GM06990 (cell line): Measurements from ENCODE around the gene S100PBP.
A peak's percentile ranks its signal among the peaks of the same experiment; 100 is the strongest.

Source experiments
- DNase-seq: peaks from one replicate; pipeline ENCODE4 v3.0.0-alpha.2; 2011; ENCODE audit not compliant: insufficient read length; ENCODE audit errors: extremely low read depth
- H3K27me3 ChIP-seq: replicated peaks from 2 replicates; pipeline ENCODE4 v1.6.0; 2011; ENCODE audit warnings: low read length; ENCODE audit not compliant: control insufficient read depth, insufficient read depth
- H3K36me3 ChIP-seq: 2 replicates; pipeline ENCODE4 v1.5.1; 2011; ENCODE audit warnings: low read length; ENCODE audit not compliant: control insufficient read depth, insufficient read depth
- H3K4me3 ChIP-seq: replicated peaks from 2 replicates; pipeline ENCODE4 v1.5.1; 2011; ENCODE audit warnings: low read depth, mild to moderate bottlenecking, control low read depth, low read length
- CTCF ChIP-seq: IDR thresholded peaks from 2 replicates; pipeline ENCODE4 v1.5.1; 2011; ENCODE audit warnings: low read length, control low read depth, mild to moderate bottlenecking, inconsistent platforms; ENCODE audit not compliant: insufficient read depth, poor library complexity, severe bottlenecking

Gene S100PBP

GRCh38 chr1:32813941-32814739 is 3.3 kb upstream of the S100PBP start:
- DNase-seq: no peak
- Histone ChIP-seq H3K27me3 (no peaks in the 10 kb centered on the region), H3K4me3 (no peak overlapping the region), H3K36me3 (peaks cover 6% of the 10 kb centered on the region)
- TF ChIP-seq CTCF: no peak

GRCh38 chr1:32816676-32817158 is 736 bp upstream of the S100PBP start:
- no peak for DNase-seq
- no peaks in the 10 kb centered on the region; the same call in none of the 2 replicates for H3K36me3 ChIP-seq

GRCh38 chr1:32817815-32818786 is 648 bp downstream of the S100PBP start:
- H3K36me3 ChIP-seq: no peaks in the 10 kb centered on the region; the same call in none of the 2 replicates
- no peaks in the 10 kb centered on the region for H3K27me3 ChIP-seq
- H3K4me3 ChIP-seq: peak overlapping the region; percentile 94
- no peak for TF ChIP-seq CTCF
- DNase-seq: no peak

More at GRCh38 chr1:32816676-32817158, 736 bp upstream of the S100PBP start:
- no peak for TF ChIP-seq CTCF
- Histone ChIP-seq H3K27me3 (no peaks in the 10 kb centered on the region), H3K4me3 (peak overlapping the region; percentile 94)

- TF ChIP-seq CTCF: no peak
- Histone ChIP-seq H3K27me3 (no peaks in the 10 kb centered on the region), H3K4me3 (peak overlapping the region; percentile 94), H3K36me3 (no peaks in the 10 kb centered on the region; the same call in none of the 2 replicates)
- DNase-seq: peak; percentile 69
Measured at GRCh38 chr1:32818804-32819541, 1.5 kb downstream of the S100PBP start.

GRCh38 chr1:32825181-32825580 is 7.7 kb downstream of the S100PBP start:
- TF ChIP-seq CTCF: no peak
- H3K27me3 ChIP-seq: no peaks in the 10 kb centered on the region
- no peak overlapping the region for H3K4me3 ChIP-seq
- peaks cover 9% of the 10 kb centered on the region for H3K36me3 ChIP-seq
- no peak for DNase-seq
